Neural progenitor cell (in vitro differentiated cells): ENCODE results near the gene SPATA3.

Source experiments
- CTCF ChIP-seq: fragments of 200-600 bp; sonication (generic); IDR thresholded peaks from 2 replicates; pipeline ENCODE4 v1.5.1; 2017; ENCODE audit warnings: antibody characterized with exemption, mild to moderate bottlenecking
- EZH2phosphoT487 ChIP-seq: fragments of 200-600 bp; sonication (generic); IDR thresholded peaks from 2 replicates; pipeline ENCODE4 v1.6.1; 2017; ENCODE audit warnings: antibody characterized with exemption

DNA sequence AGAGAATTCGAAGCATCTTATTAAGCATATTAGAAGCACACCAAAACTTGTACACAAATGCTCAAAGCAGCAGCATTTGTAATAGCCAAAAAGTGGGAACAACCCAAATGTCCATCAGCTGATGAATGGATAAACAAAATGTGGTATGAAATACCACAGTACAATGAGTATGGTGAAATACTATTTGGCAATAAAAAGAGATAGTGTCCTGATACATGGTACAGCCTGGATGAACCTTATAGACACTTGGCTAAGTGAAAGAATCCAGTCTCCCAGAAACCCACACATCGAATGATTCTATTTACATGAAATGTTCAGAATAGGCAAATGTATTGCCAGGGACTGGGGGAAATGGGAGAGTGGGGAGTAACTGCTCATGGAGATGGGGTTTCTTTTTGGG, 3.0 kb downstream of the SPATA3 start:
- TF ChIP-seq CTCF (no peak), EZH2phosphoT487 (no peak)
